ENCODE measurements around the gene ACE. TPM values are rescaled to one million over a fixed set of nuclear protein-coding genes. Genes with fewer than 3 reads are reported as not detected.

ACE gene
- total RNA-seq, 1 donor from 2014 or later = 9.6 TPM

GRCh38 chr17:63490329-63490728, 13.5 kb downstream of the ACE start:
- no peak for DNase-seq (ENCODE audit: extremely low spot score in 2 of 2)
- no peak overlapping the region for H3K4me3 ChIP-seq
- no peak overlapping the region for H3K27ac ChIP-seq
- no peaks in the 10 kb centered on the region for H3K9me3 ChIP-seq
- no peaks in the 10 kb centered on the region for H3K27me3 ChIP-seq
- intact Hi-C loops (cut with DNase I) = no loop called here
- H3K4me1 ChIP-seq = no peaks in the 10 kb centered on the region
- TF ChIP-seq POLR2A (IDR thresholded peaks at IDR 0.05) = no peak
- no peak for TF ChIP-seq CTCF (IDR thresholded peaks at IDR 0.05)
- TF ChIP-seq POLR2AphosphoS5 (IDR thresholded peaks at IDR 0.05; ENCODE audit: insufficient read depth in 1 of 2, low read depth in 1 of 2) = no peak
- H3K36me3 ChIP-seq = no peaks in the 10 kb centered on the region

GRCh38 chr17:63490858-63491400, 14.1 kb downstream of the ACE start:
- Histone ChIP-seq H3K4me3 (no peak overlapping the region), H3K27ac (no peak overlapping the region), H3K4me1 (no peaks in the 10 kb centered on the region), H3K9me3 (no peaks in the 10 kb centered on the region), H3K36me3 (no peaks in the 10 kb centered on the region), H3K27me3 (no peaks in the 10 kb centered on the region)
- DNase-seq (ENCODE audit: extremely low spot score in 2 of 2) = no peak
- TF ChIP-seq CTCF (IDR thresholded peaks at IDR 0.05) (no peak), POLR2AphosphoS5 (IDR thresholded peaks at IDR 0.05; ENCODE audit: insufficient read depth in 1 of 2, low read depth in 1 of 2) (no peak), POLR2A (IDR thresholded peaks at IDR 0.05) (no peak)
- intact Hi-C loops (cut with DNase I) = no loop called here

GRCh38 chr17:63491413-63491812, 14.6 kb downstream of the ACE start:
- Histone ChIP-seq H3K27ac (no peak overlapping the region), H3K27me3 (no peaks in the 10 kb centered on the region), H3K9me3 (no peaks in the 10 kb centered on the region), H3K4me1 (no peaks in the 10 kb centered on the region), H3K36me3 (no peaks in the 10 kb centered on the region), H3K4me3 (no peak overlapping the region)
- no peak for DNase-seq (ENCODE audit: extremely low spot score in 2 of 2)
- intact Hi-C loops (cut with DNase I) = no loop called here
- TF ChIP-seq CTCF (IDR thresholded peaks at IDR 0.05) (no peak), POLR2AphosphoS5 (IDR thresholded peaks at IDR 0.05; ENCODE audit: insufficient read depth in 1 of 2, low read depth in 1 of 2) (no peak), POLR2A (IDR thresholded peaks at IDR 0.05) (no peak)

- DNase-seq (ENCODE audit: extremely low spot score in 2 of 2) = no peak
- Histone ChIP-seq H3K4me1 (no peaks in the 10 kb centered on the region), H3K27ac (no peak overlapping the region), H3K36me3 (no peaks in the 10 kb centered on the region), H3K4me3 (no peak overlapping the region), H3K27me3 (no peaks in the 10 kb centered on the region), H3K9me3 (no peaks in the 10 kb centered on the region)
- TF ChIP-seq POLR2A (IDR thresholded peaks at IDR 0.05) (no peak), CTCF (IDR thresholded peaks at IDR 0.05) (no peak), POLR2AphosphoS5 (IDR thresholded peaks at IDR 0.05; ENCODE audit: insufficient read depth in 1 of 2, low read depth in 1 of 2) (no peak)
- intact Hi-C loops (cut with DNase I) = no loop called here
Observed at GRCh38 chr17:63491977-63492618, 15.2 kb downstream of the ACE start.

GRCh38 chr17:63492940-63493339, 16.1 kb downstream of the ACE start:
- no peak for TF ChIP-seq POLR2A (IDR thresholded peaks at IDR 0.05)
- no peak for TF ChIP-seq POLR2AphosphoS5 (IDR thresholded peaks at IDR 0.05; ENCODE audit: insufficient read depth in 1 of 2, low read depth in 1 of 2)
- no peak for TF ChIP-seq CTCF (IDR thresholded peaks at IDR 0.05)
- Histone ChIP-seq H3K36me3 (no peaks in the 10 kb centered on the region), H3K4me3 (no peak overlapping the region), H3K27ac (no peak overlapping the region), H3K27me3 (no peaks in the 10 kb centered on the region), H3K9me3 (no peaks in the 10 kb centered on the region), H3K4me1 (no peaks in the 10 kb centered on the region)
- intact Hi-C loops (cut with DNase I) = no loop called here
- DNase-seq (ENCODE audit: extremely low spot score in 2 of 2) = no peak
